Gastroesophageal sphincter (tissue), 3 donors: Measurements from ENCODE around the gene TNRC6B.

Experiments
- POLR2A ChIP-seq, 2 donors: fragments of 450-650 bp; IDR thresholded peaks; one replicate each; pipeline ENCODE4 v1.6.1; 2017; ENCODE audit warnings: antibody characterized with exemption in 2 of 2, mild to moderate bottlenecking in 2 of 2, moderate library complexity in 1 of 2
- POLR2AphosphoS5 ChIP-seq: sonication (generic); formaldehyde crosslinking; IDR thresholded peaks from one replicate; pipeline ENCODE4 v1.6.1; 2017; ENCODE audit warnings: antibody characterized with exemption
- TF ChIP-seq, protein P1 (sequence below), 4 experiments: fragments of 200-600 bp in 2 of 4; fragments of 450-650 bp in 2 of 4; sonication (generic) in 1 of 4; IDR thresholded peaks; one replicate each; pipeline ENCODE4 v1.5.1; 2017 to 2019; ENCODE audit warnings: antibody characterized with exemption in 4 of 4, mild to moderate bottlenecking in 2 of 4, moderate library complexity in 2 of 4

GRCh38 chr22:40279017-40279416, 101.3 kb downstream of the TNRC6B start:
- TF ChIP-seq, protein P1, sequence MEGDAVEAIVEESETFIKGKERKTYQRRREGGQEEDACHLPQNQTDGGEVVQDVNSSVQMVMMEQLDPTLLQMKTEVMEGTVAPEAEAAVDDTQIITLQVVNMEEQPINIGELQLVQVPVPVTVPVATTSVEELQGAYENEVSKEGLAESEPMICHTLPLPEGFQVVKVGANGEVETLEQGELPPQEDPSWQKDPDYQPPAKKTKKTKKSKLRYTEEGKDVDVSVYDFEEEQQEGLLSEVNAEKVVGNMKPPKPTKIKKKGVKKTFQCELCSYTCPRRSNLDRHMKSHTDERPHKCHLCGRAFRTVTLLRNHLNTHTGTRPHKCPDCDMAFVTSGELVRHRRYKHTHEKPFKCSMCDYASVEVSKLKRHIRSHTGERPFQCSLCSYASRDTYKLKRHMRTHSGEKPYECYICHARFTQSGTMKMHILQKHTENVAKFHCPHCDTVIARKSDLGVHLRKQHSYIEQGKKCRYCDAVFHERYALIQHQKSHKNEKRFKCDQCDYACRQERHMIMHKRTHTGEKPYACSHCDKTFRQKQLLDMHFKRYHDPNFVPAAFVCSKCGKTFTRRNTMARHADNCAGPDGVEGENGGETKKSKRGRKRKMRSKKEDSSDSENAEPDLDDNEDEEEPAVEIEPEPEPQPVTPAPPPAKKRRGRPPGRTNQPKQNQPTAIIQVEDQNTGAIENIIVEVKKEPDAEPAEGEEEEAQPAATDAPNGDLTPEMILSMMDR (IDR thresholded peaks at IDR 0.05), result no peak
- TF ChIP-seq POLR2AphosphoS5 (no peak), POLR2A (IDR thresholded peaks at IDR 0.05) (no peak)
